ENCODE results near the gene THAP4.
"Not testable (repeated sequence)": the region's sequence is repeated elsewhere in the genome, so short reads cannot be mapped to it uniquely, and the experiment has no call there.

THAP4 gene

GRCh38 chr2:241665731-241666440 is 28.9 kb upstream of the THAP4 start:
- DNase-seq: no peak

GRCh38 chr2:241662731-241663130 is 25.8 kb upstream of the THAP4 start:
- not testable (repeated sequence) for DNase-seq

- DNase-seq: no peak
Measured at GRCh38 chr2:241660593-241661213, 23.7 kb upstream of the THAP4 start.

GRCh38 chr2:241659150-241659739 is 22.3 kb upstream of the THAP4 start:
- DNase-seq: peak; percentile 43

- DNase-seq: no peak
Measured at GRCh38 chr2:241658296-241658695, 21.3 kb upstream of the THAP4 start.

- no peak for DNase-seq
Measured at GRCh38 chr2:241657786-241658254, 20.9 kb upstream of the THAP4 start.

GRCh38 chr2:241656190-241656741 is 19.3 kb upstream of the THAP4 start:
- no peak for DNase-seq

GRCh38 chr2:241655516-241656189 is 18.7 kb upstream of the THAP4 start:
- no peak for DNase-seq

GRCh38 chr2:241654551-241654950 is 17.6 kb upstream of the THAP4 start:
- DNase-seq: no peak

GRCh38 chr2:241653210-241653750 is 16.3 kb upstream of the THAP4 start:
- no peak for DNase-seq

GRCh38 chr2:241652722-241653121 is 15.8 kb upstream of the THAP4 start:
- DNase-seq: no peak

GRCh38 chr2:241652142-241652541 is 15.2 kb upstream of the THAP4 start:
- DNase-seq: no peak

GRCh38 chr2:241649927-241650326 is 13.0 kb upstream of the THAP4 start:
- no peak for DNase-seq

- no peak for DNase-seq
Measured at GRCh38 chr2:241649404-241649803, 12.4 kb upstream of the THAP4 start.

- DNase-seq: no peak
Measured at GRCh38 chr2:241648453-241648852, 11.5 kb upstream of the THAP4 start.

GRCh38 chr2:241645915-241646645 is 9.1 kb upstream of the THAP4 start:
- no peak for DNase-seq

- DNase-seq: no peak
Measured at GRCh38 chr2:241645056-241645914, 8.3 kb upstream of the THAP4 start.

GRCh38 chr2:241641631-241642030 is 4.7 kb upstream of the THAP4 start:
- DNase-seq: no peak

- DNase-seq: no peak
Measured at GRCh38 chr2:241640165-241640795, 3.3 kb upstream of the THAP4 start.

- no peak for DNase-seq
Measured at GRCh38 chr2:241639385-241639784, 2.4 kb upstream of the THAP4 start.

GRCh38 chr2:241638940-241639339 is 2.0 kb upstream of the THAP4 start:
- no peak for DNase-seq

All from CD4-positive, alpha-beta T cell treated with Interleukin-12 subunit alpha and Interleukin-12 subunit beta, for 1 hour (primary cell).